ENCODE results near the gene LAMA2. TPM values are rescaled to one million over a fixed set of nuclear protein-coding genes. Genes with fewer than 3 reads are reported as not detected.

Gene LAMA2
- total and polyA plus RNA-seq, 4 donors: 5.2 to 105 (median 45.9) TPM

DNA sequence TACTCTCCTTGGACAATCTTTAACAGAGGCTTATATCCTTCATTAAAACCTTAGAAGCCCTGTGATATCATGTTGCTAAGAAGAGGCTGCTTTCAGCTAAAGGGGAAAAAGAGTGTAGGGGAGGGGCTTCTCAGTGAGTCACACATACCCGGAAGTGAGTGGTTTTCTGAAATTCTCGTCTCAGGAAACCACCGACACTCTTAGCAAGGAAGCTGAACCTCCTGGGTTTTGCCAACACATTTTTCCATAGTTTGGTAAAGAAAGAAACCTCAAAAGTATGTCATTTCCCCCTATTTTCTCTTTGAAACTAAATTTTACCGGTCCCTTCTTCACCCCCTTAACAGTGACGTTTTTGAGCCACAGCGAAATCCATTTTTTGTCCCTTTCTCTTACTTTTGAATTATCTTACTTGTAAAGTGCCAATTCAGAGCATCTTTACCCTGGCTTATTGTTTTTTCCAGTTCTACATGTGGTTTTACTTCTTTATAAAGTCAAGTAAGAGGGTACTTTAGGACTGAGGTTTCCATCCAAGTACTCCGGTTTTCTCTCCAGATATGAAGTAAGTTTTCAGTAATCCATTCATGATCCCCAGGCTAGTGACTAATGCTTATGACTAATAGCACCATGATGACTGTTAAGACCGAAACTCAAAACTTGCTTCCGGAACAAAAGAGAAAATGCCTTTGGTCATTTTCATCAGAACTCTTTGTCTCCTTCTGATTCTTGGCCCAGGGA is 607.8 kb downstream of the LAMA2 start:
- peak overlapping the region; percentile 79 to 95 for H3K27ac ChIP-seq (ENCODE audit: low read depth in 1 of 2, low read length in 1 of 2)
- TF ChIP-seq, protein P1, sequence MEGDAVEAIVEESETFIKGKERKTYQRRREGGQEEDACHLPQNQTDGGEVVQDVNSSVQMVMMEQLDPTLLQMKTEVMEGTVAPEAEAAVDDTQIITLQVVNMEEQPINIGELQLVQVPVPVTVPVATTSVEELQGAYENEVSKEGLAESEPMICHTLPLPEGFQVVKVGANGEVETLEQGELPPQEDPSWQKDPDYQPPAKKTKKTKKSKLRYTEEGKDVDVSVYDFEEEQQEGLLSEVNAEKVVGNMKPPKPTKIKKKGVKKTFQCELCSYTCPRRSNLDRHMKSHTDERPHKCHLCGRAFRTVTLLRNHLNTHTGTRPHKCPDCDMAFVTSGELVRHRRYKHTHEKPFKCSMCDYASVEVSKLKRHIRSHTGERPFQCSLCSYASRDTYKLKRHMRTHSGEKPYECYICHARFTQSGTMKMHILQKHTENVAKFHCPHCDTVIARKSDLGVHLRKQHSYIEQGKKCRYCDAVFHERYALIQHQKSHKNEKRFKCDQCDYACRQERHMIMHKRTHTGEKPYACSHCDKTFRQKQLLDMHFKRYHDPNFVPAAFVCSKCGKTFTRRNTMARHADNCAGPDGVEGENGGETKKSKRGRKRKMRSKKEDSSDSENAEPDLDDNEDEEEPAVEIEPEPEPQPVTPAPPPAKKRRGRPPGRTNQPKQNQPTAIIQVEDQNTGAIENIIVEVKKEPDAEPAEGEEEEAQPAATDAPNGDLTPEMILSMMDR (IDR thresholded peaks at IDR 0.05; ENCODE audit: control extremely low read depth, extremely low read depth): no peak
- WGBS, 2 donors: 20 to 23% methylated on average over 9 of the region's 9 CpGs
- H3K27me3 ChIP-seq (ENCODE audit: control insufficient read depth in 3 of 3, insufficient read depth in 3 of 3, low read length in 2 of 3): no peaks in the 10 kb centered on the region
- peak; percentile 87 for ATAC-seq (ENCODE audit: insufficient read depth, low FRiP score)
- H3K4me1 ChIP-seq (ENCODE audit: control insufficient read depth in 5 of 5, insufficient read depth in 5 of 5, low read length in 5 of 5): peaks cover 0 to 28% (median 0%) of the 10 kb centered on the region in 5 donors
- H3K36me3 ChIP-seq (ENCODE audit: control insufficient read depth in 4 of 4, insufficient read depth in 4 of 4, low read length in 4 of 4): peaks cover 1 to 15% (median 9%) of the 10 kb centered on the region in 4 donors
- DNase-seq: peak in 1 of 3 donors; percentile 30
- no peaks in the 10 kb centered on the region for H3K9me3 ChIP-seq (ENCODE audit: control insufficient read depth in 4 of 4, insufficient read depth in 3 of 4, low read length in 3 of 4)
- H3K4me3 ChIP-seq: no peak overlapping the region
- no peak overlapping the region for H3K9ac ChIP-seq (ENCODE audit: insufficient read depth in 1 of 2, low read length in 2 of 2)

GRCh38 chr6:129491436-129491835 is 608.5 kb downstream of the LAMA2 start:
- Histone ChIP-seq H3K9ac (ENCODE audit: insufficient read depth in 1 of 2, low read length in 2 of 2) (no peak overlapping the region), H3K36me3 (ENCODE audit: control insufficient read depth in 4 of 4, insufficient read depth in 4 of 4, low read length in 4 of 4) (peaks cover 0 to 10% (median 9%) of the 10 kb centered on the region in 4 donors), H3K27me3 (ENCODE audit: control insufficient read depth in 3 of 3, insufficient read depth in 3 of 3, low read length in 2 of 3) (no peaks in the 10 kb centered on the region), H3K27ac (ENCODE audit: low read depth in 1 of 2, low read length in 1 of 2) (peak overlapping the region; percentile 79 to 95), H3K4me3 (no peak overlapping the region), H3K4me1 (ENCODE audit: control insufficient read depth in 5 of 5, insufficient read depth in 5 of 5, low read length in 5 of 5) (peaks cover 0 to 28% (median 0%) of the 10 kb centered on the region in 5 donors), H3K9me3 (ENCODE audit: control insufficient read depth in 4 of 4, insufficient read depth in 3 of 4, low read length in 3 of 4) (no peaks in the 10 kb centered on the region)
- TF ChIP-seq, protein P1 (IDR thresholded peaks at IDR 0.05; ENCODE audit: control extremely low read depth, extremely low read depth): no peak
- ATAC-seq (ENCODE audit: insufficient read depth, low FRiP score) (peak; percentile 2), DNase-seq (no peak)
- 81 to 92% methylated on average over 6 of the region's 6 CpGs for WGBS, 2 donors

DNA sequence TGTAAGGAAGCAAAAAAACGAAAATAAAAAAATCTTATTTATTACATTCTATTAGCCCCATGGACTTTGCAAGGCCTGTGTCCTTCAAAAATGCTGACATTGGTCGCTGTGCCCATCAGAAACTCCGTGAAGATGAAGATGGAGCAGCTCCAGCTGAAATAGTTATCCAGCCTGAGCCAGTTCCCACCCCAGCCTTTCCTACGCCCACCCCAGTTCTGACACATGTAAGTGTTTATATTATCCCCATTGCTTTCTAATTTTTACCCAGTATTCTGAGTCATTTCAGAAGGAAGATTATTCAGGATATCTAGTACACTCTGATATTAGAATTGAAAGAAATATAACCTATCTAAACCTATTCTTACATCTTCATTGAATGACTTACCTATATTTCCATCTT is 609.3 kb downstream of the LAMA2 start:
- WGBS, 2 donors: 92 to 96% methylated on average over 4 of the region's 4 CpGs
- no peak for ATAC-seq (ENCODE audit: insufficient read depth, low FRiP score)
- Histone ChIP-seq H3K4me1 (ENCODE audit: control insufficient read depth in 5 of 5, insufficient read depth in 5 of 5, low read length in 5 of 5) (peaks cover 0 to 28% (median 0%) of the 10 kb centered on the region in 5 donors), H3K27me3 (ENCODE audit: control insufficient read depth in 3 of 3, insufficient read depth in 3 of 3, low read length in 2 of 3) (no peaks in the 10 kb centered on the region), H3K27ac (ENCODE audit: low read depth in 1 of 2, low read length in 1 of 2) (peak overlapping the region in 1 of 2 donors; percentile 79), H3K4me3 (no peak overlapping the region), H3K9ac (ENCODE audit: insufficient read depth in 1 of 2, low read length in 2 of 2) (no peak overlapping the region), H3K36me3 (ENCODE audit: control insufficient read depth in 4 of 4, insufficient read depth in 4 of 4, low read length in 4 of 4) (peaks cover 0 to 10% (median 8%) of the 10 kb centered on the region in 4 donors), H3K9me3 (ENCODE audit: control insufficient read depth in 4 of 4, insufficient read depth in 3 of 4, low read length in 3 of 4) (no peaks in the 10 kb centered on the region)
- TF ChIP-seq, protein P1 (IDR thresholded peaks at IDR 0.05; ENCODE audit: control extremely low read depth, extremely low read depth): no peak
- DNase-seq: no peak
